ENCODE data around the gene ST3GAL2.

- TF ChIP-seq EGR1 (IDR thresholded peaks at IDR 0.05) (no peak), YY1 (IDR thresholded peaks at IDR 0.05; ENCODE audit: low read depth) (no peak), TCF12 (IDR thresholded peaks at IDR 0.05; ENCODE audit: low read depth) (no peak), TAF1 (IDR thresholded peaks at IDR 0.05; ENCODE audit: low read depth) (no peak)
Measured at GRCh38 chr16:70399381-70399780, 39.5 kb downstream of the ST3GAL2 start.
